Activated CD8-positive, alpha-beta T cell treated with anti-CD3 and anti-CD28 coated beads for 36 hours (primary cell): Measurements from ENCODE around the gene ADH1C. TPM values are rescaled to one million over a fixed set of nuclear protein-coding genes. Genes with fewer than 3 reads are reported as not detected.

Experiments used
- ATAC-seq: fragments of 200-7000 bp; cut with Tn5 transposase; one replicate; pipeline ENCODE4 v1.10.0; 2021; ENCODE audit warnings: mild to moderate bottlenecking, moderate library complexity
- CTCF ChIA-PET: fragments of 350-600 bp; sonication (Branson Sonifier 250); formaldehyde crosslinking; loops from one replicate; lab custom pipeline; 2021; ENCODE audit warnings: antibody characterized with exemption; lab: Charles Lee
- POLR2A ChIA-PET: fragments of 350-600 bp; sonication (Branson Sonifier 250); formaldehyde crosslinking; loops from one replicate; lab custom pipeline; 2021; ENCODE audit warnings: antibody characterized with exemption; lab: Charles Lee
- DNase-seq: peaks from one replicate; pipeline ENCODE4 v3.0.0-alpha.2; 2020
- H3K27ac Mint-ChIP-seq: one replicate; pipeline ENCODE4 v1.8.0; 2021; ENCODE audit warnings: mild to moderate bottlenecking, mixed read lengths
- H3K27me3 Mint-ChIP-seq: one replicate; pipeline ENCODE4 v1.8.0; 2021; ENCODE audit warnings: mixed read lengths
- H3K36me3 Mint-ChIP-seq: one replicate; pipeline ENCODE4 v1.8.0; 2021; ENCODE audit warnings: low read depth, mixed read lengths
- H3K4me1 Mint-ChIP-seq: one replicate; pipeline ENCODE4 v1.8.0; 2021; ENCODE audit warnings: low read depth, mixed read lengths
- H3K4me3 Mint-ChIP-seq: one replicate; pipeline ENCODE4 v1.8.0; 2021; ENCODE audit warnings: mild to moderate bottlenecking, moderate library complexity, mixed read lengths
- H3K9me3 Mint-ChIP-seq: one replicate; pipeline ENCODE4 v1.8.0; 2021; ENCODE audit warnings: mixed read lengths
- intact Hi-C: fragments of 100-400 bp; cut with micrococcal nuclease; formaldehyde crosslinking; loops from one replicate; pipeline ENCODE4 v1.10.0; 2022
- total RNA-seq, 2 experiments: library from RNA; stranded (reverse); gene quantifications; one replicate each; pipeline ENCODE4 v1.2.3, GENCODE V29; 2021
- TF ChIP-seq, protein P1 (sequence below): fragments of 200-600 bp; IDR thresholded peaks from one replicate; pipeline ENCODE4 v1.8.0; 2022; ENCODE audit warnings: antibody characterized with exemption, mild to moderate bottlenecking

Gene ADH1C
- total RNA-seq, 2 experiments from 2014 or later, result not detected

DNA sequence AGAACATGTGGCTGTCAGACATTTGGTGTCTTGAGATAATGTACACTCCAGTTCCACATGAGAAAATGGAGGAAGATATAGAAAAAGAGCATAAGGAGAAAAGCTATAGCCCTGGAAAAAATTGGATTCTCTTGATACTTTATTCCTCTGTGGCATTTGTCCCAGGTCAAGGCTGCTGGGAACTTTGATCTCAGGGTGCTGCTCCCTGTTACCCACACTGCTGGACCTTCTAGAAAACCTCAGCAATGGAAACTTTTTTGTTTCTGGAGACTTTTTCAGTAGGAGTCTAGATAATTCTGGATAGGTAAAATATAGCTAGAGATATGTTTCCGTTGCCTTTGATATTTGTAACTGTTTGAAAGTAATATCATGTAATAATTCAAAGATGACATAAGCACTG is 11.1 kb downstream of the ADH1C start:
- intact Hi-C loops, result no loop called here
- no peak for DNase-seq
- Mint-ChIP-seq H3K27ac (no peak overlapping the region), H3K9me3 (no peaks in the 10 kb centered on the region), H3K27me3 (peaks cover 1% of the 10 kb centered on the region), H3K4me1 (no peaks in the 10 kb centered on the region), H3K36me3 (no peaks in the 10 kb centered on the region), H3K4me3 (no peak overlapping the region)
- ChIA-PET POLR2A (no interaction called here), CTCF (no interaction called here)
- ATAC-seq, result no peak
- TF ChIP-seq, protein P1, sequence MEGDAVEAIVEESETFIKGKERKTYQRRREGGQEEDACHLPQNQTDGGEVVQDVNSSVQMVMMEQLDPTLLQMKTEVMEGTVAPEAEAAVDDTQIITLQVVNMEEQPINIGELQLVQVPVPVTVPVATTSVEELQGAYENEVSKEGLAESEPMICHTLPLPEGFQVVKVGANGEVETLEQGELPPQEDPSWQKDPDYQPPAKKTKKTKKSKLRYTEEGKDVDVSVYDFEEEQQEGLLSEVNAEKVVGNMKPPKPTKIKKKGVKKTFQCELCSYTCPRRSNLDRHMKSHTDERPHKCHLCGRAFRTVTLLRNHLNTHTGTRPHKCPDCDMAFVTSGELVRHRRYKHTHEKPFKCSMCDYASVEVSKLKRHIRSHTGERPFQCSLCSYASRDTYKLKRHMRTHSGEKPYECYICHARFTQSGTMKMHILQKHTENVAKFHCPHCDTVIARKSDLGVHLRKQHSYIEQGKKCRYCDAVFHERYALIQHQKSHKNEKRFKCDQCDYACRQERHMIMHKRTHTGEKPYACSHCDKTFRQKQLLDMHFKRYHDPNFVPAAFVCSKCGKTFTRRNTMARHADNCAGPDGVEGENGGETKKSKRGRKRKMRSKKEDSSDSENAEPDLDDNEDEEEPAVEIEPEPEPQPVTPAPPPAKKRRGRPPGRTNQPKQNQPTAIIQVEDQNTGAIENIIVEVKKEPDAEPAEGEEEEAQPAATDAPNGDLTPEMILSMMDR, result no peak

GRCh38 chr4:99339172-99339571 is 13.4 kb downstream of the ADH1C start:
- H3K36me3 Mint-ChIP-seq, result no peaks in the 10 kb centered on the region
- H3K4me3 Mint-ChIP-seq, result no peak overlapping the region
- H3K27ac Mint-ChIP-seq, result no peak overlapping the region
- ATAC-seq (no peak), DNase-seq (no peak)
- intact Hi-C loops, result no loop called here
- no peaks in the 10 kb centered on the region for H3K9me3 Mint-ChIP-seq
- H3K27me3 Mint-ChIP-seq, result peaks cover 2% of the 10 kb centered on the region
- TF ChIP-seq, protein P1, result no peak
- CTCF ChIA-PET, result no interaction called here
- POLR2A ChIA-PET, result no interaction called here
- H3K4me1 Mint-ChIP-seq, result no peaks in the 10 kb centered on the region

GRCh38 chr4:99336553-99336952 is 16.0 kb downstream of the ADH1C start:
- ChIA-PET POLR2A (no interaction called here), CTCF (no interaction called here)
- Mint-ChIP-seq H3K4me3 (no peak overlapping the region), H3K9me3 (no peaks in the 10 kb centered on the region), H3K27ac (no peak overlapping the region), H3K36me3 (no peaks in the 10 kb centered on the region), H3K4me1 (no peaks in the 10 kb centered on the region), H3K27me3 (peaks cover 2% of the 10 kb centered on the region)
- DNase-seq (no peak), ATAC-seq (no peak)
- TF ChIP-seq, protein P1, result no peak
- intact Hi-C loops, result no loop called here

DNA sequence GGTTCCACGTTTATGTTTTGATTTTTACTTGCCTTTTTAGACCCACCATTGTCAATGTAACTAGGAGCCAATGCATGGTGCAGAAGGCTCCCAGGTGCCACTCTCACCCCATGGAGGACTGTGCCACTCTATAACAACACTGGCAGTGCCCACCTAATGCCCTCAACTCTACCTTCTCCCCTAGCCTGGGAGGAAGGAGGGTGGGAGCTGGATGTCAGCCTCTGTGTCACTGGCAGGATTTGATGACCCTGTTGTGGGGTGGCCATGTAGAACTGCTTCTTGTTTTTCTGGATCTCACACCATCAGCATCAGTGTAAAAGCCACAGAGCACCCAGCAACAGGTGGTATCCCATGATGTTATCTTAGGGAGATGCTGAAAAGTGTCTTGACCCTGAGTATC is 17.7 kb downstream of the ADH1C start:
- ChIA-PET CTCF (no interaction called here), POLR2A (no interaction called here)
- no peak overlapping the region for H3K27ac Mint-ChIP-seq
- no peak overlapping the region for H3K4me3 Mint-ChIP-seq
- DNase-seq, result no peak
- no peaks in the 10 kb centered on the region for H3K9me3 Mint-ChIP-seq
- H3K27me3 Mint-ChIP-seq, result peaks cover 2% of the 10 kb centered on the region
- TF ChIP-seq, protein P1, result no peak
- no peaks in the 10 kb centered on the region for H3K36me3 Mint-ChIP-seq
- ATAC-seq, result no peak
- H3K4me1 Mint-ChIP-seq, result no peaks in the 10 kb centered on the region
- intact Hi-C loops, result no loop called here

DNA sequence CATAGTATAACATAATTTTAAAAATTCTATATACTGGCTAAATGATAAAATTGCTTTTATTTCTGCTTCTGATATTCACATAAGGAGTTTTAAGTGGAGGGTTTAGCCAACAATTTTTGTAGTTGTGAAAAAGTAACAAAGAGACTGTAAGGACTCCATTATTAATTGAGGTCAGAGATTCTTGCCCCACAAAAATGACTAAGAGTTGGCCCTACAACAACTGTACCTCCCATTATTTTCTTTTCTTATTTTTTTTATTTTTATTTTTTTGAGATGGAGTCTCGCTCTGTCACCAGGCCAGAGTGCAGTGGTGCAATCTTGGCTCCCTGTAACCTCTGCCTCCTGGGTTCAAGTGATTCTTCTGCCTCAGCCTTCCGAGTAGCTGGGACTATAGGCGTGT is 21.9 kb downstream of the ADH1C start:
- TF ChIP-seq, protein P1, result no peak
- H3K4me3 Mint-ChIP-seq, result no peak overlapping the region
- POLR2A ChIA-PET, result no interaction called here
- ATAC-seq (no peak), DNase-seq (no peak)
- no peak overlapping the region for H3K27ac Mint-ChIP-seq
- intact Hi-C loops, result no loop called here
- no peaks in the 10 kb centered on the region for H3K36me3 Mint-ChIP-seq
- H3K27me3 Mint-ChIP-seq, result peaks cover 2% of the 10 kb centered on the region
- H3K9me3 Mint-ChIP-seq, result no peaks in the 10 kb centered on the region
- H3K4me1 Mint-ChIP-seq, result no peaks in the 10 kb centered on the region
- CTCF ChIA-PET, result no interaction called here
